ENCODE measurements around the gene ZNF169.
A peak's percentile ranks its signal among the peaks of the same experiment; 100 is the strongest.
"Not testable (repeated sequence)": the region's sequence is repeated elsewhere in the genome, so short reads cannot be mapped to it uniquely, and the experiment has no call there.

Gene ZNF169

DNA sequence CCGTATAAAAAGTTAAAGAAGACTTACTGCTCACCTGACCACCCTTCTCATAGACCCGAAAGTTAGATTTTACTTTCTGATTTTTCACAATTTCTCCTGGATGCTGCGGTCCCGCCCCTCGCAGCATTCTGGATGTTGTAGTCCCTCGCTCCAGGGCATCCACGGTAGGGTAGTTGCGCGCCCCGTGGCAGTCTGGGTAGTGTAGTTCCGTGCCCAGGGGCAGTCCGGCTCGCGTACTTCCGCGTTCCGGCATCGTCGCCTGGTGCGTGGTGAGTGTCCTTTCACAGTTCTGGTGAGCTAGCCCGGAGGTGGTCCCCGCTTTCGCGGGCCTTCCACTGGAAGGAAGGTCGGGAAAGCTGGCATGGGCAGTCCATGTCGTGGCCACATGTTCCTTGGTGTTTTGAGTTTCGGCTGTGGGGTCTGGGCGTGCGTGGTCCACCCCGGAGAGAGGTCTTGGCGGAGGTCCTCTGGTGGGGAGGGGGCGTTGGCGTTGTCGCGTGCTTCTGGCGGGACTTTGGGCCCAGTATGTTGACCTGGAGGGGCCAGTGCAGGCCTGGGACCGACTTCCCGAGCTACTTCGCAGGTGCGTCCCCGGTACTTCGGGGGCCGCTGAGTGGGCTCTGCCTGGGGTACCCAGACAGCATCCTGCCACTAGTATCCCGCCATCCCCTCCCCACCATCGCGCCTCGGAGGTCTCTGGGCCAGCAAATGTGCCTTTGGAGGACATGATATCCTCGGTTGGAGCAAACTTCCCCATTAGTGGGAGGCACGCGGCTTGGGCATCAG is at the start of gene ZNF169:
Gene ZNF169, plus strand, starts transcription at position 222 of the 786 bp plus-strand sequence. CDS start 19,515 bp downstream, outside the sequence.
- peak; percentile 93 for DNase-seq

DNA sequence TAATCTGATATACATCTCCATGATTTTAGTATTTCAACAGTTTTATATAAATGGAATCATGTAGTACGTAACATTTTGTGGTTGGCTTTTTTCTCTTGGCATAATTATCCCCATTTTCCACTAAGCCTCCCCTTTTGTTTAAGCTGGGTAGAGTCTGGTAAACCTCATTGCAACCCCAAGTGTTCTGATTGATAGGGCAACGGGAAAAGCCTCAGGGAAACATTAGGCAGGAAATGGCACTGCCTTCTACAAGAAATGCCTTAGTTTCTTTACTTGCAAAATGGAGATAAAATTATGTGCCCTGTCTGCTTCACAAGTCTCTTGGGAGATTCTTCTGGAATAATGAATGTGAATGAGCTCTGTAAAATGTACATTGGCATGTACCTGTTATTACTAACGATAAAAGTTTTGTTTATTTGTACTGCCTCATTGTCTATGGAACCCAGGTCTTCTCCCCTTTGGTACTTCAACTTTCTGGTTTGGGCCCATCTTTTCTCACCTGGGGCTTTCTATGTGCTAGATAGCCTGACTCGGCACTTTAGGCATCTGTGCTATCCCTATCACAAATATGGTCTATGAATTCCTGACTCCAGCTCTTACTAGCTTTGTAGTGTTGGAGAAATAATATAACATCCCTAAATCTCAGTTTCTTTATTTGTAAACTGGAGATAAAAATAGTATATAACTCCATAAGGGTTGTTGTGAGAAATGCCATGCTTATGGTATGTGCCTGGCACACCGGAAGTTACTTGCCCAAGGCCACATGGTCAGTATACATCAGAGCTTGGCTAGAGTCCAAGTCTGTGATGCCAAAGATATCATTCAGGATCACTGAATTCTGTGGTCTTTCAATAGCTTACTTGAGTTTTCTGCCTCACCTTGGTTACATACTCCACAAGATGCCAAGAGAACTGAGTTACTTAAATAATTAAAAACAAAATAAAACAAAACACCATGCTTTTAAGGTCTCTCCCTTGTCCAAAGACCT is 48.2 kb upstream of the ZNF169 start:
- no peak for DNase-seq

GRCh38 chr9:94212091-94212490 is 47.0 kb upstream of the ZNF169 start:
- no peak for DNase-seq

GRCh38 chr9:94212531-94212930 is 46.6 kb upstream of the ZNF169 start:
- no peak for DNase-seq

DNA sequence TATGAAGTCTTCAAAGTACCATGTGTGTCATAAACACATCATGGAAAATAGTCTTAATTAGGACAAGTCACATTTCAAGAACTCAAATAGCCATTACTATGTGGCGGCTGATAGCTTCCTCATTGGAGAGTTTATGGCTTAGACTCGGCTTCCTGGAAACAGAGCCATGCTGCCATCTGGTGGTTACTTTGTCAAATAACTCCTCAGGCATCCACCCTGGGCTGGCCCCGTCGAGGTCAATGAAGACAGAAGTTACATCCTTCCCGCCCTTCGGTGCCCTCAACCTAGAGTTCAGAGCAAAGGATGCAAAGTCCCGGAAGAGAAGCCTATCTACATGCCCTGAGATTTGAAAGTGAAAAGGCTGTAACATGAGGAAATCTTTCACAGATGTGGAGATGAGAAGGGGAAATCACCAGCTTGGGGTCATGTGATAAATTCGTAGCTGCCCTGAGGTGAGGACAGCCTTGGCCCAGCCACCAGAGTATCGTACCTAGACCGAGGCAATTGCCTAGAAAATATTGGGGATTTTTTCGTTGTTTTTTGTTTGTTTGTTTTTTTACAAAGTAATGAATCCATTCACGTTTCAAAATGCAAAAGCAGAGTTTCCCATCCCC is 45.5 kb upstream of the ZNF169 start:
- peak; percentile 81 for DNase-seq

DNA sequence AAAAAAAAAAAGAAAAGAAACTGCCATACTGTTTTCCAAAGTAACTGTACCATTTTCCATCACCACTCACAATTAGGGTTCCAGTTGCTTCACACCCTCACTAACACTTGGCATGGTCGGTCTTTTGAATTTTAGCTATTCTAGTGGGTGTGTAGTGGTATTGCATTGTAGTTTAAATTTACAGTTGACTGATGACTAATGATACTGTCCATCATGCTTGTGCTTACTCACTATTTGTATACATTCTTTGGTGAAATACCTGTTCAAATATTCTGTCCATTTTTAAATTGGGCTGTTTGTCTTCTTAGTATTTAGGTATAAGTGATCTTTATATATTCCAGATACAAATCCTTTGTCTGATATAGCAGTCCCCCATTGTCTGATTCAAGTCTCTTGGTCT is 36.2 kb upstream of the ZNF169 start:
- no peak for DNase-seq

GRCh38 chr9:94225413-94225812 is 33.7 kb upstream of the ZNF169 start:
- not testable (repeated sequence) for DNase-seq

DNA sequence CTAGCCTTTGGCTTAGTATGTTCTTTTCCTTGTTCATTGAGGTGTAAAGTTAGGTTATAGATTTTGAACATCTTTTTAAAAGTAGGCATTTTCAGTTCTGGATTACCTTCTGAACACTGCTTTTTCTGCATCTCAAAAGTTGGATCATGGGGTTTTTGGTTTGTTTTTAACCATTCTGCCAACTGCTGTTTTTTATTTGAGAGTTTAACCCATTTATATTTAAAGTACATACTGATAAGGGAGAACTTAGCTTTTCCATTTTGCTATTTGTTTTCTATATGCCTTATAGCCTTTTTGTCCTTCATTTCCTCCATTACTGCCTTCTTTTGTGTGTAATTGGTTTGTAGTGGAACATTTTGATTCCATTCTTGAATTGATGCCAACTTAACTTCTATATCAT is 30.5 kb upstream of the ZNF169 start:
- DNase-seq = no peak

- DNase-seq = no peak
Measured at GRCh38 chr9:94232428-94232827, 26.7 kb upstream of the ZNF169 start.

DNA sequence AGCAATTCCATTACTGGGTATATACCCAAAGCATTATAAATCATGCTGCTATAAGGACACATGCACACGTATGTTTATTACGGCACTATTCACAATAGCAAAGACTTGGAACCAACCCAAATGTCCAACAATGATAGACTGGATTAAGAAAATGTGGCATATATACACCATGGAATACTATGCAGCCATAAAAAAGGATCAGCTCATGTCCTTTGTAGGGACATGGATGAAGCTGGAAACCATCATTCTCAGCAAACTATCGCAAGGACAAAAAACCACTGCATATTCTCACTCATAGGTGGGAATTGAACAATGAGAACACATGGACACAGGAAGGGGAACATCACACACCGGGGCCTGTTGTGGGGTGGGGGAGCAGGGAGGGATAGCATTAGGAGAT is 18.0 kb upstream of the ZNF169 start:
- not testable (repeated sequence) for DNase-seq

DNA sequence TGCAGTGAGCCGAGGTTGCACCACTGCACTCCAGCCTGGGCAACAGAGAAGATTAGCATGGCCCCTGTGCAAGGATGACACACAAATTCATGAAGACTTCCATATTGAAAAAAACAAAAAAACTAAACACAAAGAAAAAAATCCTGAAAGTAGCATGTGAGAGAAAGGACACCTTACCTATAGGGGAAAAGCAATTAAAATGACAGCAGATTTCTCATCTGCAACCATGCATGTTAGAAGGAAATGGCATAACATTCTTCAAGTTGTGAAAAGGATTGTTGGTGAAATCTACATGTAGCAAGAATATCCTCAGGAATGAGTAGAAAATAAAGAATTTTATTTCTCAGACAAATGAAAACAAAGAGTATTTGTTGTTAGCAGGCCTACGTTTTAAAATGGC is 13.4 kb upstream of the ZNF169 start:
- DNase-seq = no peak

- no peak for DNase-seq
Measured at GRCh38 chr9:94250456-94250855, 8.6 kb upstream of the ZNF169 start.

DNA sequence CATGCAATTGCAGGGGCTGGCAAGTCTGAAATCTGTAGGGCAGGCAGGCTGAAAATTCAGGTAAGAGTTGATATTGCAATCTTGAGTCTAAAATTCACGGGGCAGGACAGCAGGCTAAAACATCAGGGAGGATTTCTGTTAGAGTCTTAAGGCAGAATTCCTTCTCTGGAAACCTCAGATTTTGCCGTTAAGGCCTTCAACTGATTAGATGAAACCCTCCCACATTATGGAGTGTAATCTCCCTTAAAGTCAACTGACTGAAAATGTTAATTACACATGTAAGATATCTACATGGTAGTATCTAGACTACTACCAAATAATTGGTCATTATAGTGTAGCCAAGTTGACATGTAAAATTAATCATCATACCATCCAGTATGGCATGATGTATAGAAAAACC is 3.1 kb upstream of the ZNF169 start:
- no peak for DNase-seq

DNA sequence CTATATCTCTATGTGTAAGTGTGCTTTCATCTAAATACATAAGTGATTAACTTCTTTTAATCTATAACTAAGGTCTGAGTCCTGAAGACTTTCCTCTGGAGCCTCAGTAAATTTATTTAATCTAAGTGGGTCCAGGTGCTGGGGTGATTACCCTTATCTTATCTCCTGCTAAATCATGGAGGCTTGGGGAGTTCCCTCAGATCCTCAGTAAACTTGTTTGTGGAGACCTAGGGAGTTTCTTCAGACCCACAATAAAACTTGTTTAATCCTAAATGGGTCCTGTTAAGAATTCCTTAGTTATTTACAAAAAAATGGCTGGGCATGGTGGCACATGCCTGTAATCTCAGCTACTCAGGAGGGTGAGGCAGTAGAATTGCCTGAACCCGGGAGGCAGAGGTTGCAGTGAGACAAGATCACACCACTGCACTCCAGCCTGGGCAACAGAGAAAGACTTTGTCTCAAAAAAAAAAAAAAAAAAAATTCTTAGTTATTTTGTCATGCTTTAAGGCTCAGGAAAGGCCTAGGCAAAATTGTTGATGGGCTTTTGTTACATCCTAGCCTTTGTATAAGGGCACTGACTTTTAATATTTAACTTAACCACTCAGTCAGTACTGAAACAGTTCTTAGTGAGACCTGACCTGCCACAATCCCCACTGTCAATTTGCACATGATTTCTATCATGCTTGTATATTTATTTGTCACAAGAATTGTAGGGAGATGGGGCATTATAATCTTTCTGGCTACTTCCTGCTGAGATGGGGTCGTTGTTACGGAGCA is 6.7 kb downstream of the ZNF169 start:
- not testable (repeated sequence) for DNase-seq

DNA sequence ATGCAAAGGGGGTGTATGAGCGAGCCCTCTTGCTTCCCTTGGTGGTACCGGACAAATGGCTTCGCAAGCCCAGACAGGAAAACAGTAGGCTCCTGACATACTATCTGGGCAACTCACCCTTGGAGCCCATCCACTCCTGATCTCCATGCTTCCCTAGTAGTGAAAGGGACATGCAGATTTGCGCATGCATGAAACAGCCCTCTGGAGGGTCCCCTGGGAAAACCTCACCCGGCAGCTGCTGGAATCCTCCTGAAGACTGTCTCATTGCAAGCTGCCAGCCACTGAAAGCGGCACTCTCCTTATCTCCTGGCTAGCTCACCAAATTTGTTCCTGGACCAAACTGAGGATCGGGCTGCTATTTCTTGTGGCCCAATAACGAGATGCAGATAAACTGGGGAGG is 10.2 kb downstream of the ZNF169 start:
- DNase-seq = no peak

- no peak for DNase-seq
Measured at GRCh38 chr9:94270009-94270408, 10.9 kb downstream of the ZNF169 start.

DNA sequence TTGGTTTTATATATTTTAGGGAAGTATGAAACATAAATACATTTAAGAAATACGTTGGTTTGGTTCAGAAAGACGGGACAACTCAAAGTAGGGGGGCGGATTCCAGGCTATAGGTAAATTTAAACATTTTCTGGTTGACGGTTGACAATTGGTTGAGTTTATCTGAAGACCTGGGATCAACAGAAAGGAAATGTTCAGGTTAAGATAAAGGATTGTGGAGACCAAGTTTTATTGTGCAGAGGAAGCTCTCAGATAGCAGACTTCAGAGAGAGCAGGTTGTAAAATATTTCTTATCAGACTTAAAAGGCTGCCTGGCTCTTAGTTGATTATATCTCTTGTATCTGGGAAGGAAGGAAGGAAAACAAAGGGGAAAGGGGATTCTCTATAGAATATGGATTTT is 17.9 kb downstream of the ZNF169 start:
- DNase-seq = not testable (repeated sequence)

GRCh38 chr9:94277885-94278536 is 18.9 kb downstream of the ZNF169 start:
- no peak for DNase-seq

DNA sequence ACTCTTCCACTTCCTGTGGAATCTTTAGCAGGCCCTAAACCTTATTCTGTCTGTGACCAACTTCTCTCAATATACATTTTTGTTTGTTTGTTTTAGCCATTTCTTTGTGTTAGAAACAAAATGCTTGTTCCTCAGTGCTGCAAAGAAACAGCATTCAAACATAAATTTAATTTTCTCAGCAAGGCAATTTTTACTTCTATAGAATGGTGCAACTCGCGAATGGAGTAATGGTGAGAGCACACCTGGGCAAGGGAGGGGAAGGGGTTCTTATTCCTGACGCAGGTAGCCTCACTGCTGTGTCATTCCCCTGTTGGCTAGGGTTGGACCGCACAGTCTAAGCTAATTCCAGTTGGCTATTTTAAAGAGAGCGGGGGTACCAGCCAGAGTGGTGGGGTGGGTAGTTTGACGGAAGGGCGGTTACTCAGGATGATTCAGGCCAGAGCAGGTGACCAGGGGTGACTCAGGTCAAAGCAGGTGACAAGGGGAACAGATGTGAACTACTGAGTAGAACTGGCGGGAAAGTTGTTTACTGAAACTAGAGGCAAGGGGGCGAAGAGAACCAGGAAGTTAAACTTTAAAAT is 21.4 kb downstream of the ZNF169 start:
- no peak for DNase-seq

GRCh38 chr9:94281101-94281500 is 22.0 kb downstream of the ZNF169 start:
- DNase-seq = no peak

DNA sequence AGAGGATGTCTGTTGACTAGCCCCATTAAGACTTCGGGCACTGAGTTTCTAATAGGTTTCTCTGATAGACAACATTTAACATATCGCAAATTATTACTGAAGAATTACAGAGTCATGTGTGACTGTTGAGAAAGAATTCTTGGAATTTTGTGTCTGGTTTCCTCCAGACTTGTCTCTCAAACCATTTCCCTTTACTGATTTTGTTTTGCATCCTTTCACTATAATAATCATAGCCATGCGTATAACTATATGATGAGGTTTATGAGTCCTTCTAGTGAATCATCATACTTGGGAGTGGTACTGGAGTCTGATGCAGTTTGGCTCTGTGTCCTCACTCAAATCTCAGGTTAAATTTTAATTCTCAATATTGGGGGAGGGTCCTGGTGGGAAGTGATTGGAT is 27.0 kb downstream of the ZNF169 start:
- DNase-seq = no peak

Measured in activated CD8-positive, alpha-beta memory T cell treated with anti-CD3 and anti-CD28 coated beads, Interleukin-2, amount 50 U/mL, for 48 hours (primary cell).